Activated CD4-positive, alpha-beta T cell treated with anti-CD3 and anti-CD28 coated beads, Interleukin-10, Interleukin-2, amounts not matched to agents 100 ng/mL and 50 ng/mL, durations not matched to agents 16 hours and 8 hours (primary cell): ENCODE results near the gene MEN1.
A peak's percentile ranks its signal among the peaks of the same experiment; 100 is the strongest.
"Not testable (repeated sequence)": the region's sequence is repeated elsewhere in the genome, so short reads cannot be mapped to it uniquely, and the experiment has no call there.

Experiments
- DNase-seq: peaks from one replicate; pipeline ENCODE4 v3.0.0-alpha.2; 2020

MEN1 gene

DNA sequence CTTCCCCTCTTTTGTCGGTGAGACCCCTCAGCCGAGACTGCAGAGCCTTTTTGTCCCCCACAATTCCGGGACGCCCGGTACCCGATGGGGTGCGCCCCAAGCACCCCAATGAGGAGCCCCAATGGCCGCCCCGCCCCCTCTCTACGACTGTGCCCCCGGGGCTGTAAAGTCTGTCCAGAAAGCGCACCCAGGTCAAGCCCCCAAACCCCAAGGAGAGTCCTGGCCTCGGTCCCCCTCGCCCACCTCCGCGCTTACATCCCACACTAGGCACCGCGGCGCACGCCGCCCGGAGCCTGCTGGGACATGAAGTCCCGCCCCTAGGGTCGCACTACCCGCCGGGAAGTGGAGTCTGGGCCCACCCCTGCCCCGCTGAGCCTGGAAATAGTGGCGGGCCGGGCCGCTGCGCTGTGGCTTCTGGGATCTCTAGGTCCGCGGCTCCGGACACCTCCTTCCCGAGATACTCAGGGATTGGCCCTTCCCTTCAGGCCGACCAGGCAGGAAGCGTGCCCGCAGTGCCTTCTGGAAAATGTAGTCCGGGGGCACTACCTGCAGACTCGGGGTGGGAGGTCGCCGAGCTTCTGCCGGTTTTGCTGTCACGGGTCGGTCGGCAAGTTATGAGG lies at the start of gene MEN1:
MEN1 (minus strand) TSS at position 281 of the 620 bp plus-strand sequence. CDS start 442 bp downstream, outside the sequence.
- DNase-seq, result peak; percentile 94

DNA sequence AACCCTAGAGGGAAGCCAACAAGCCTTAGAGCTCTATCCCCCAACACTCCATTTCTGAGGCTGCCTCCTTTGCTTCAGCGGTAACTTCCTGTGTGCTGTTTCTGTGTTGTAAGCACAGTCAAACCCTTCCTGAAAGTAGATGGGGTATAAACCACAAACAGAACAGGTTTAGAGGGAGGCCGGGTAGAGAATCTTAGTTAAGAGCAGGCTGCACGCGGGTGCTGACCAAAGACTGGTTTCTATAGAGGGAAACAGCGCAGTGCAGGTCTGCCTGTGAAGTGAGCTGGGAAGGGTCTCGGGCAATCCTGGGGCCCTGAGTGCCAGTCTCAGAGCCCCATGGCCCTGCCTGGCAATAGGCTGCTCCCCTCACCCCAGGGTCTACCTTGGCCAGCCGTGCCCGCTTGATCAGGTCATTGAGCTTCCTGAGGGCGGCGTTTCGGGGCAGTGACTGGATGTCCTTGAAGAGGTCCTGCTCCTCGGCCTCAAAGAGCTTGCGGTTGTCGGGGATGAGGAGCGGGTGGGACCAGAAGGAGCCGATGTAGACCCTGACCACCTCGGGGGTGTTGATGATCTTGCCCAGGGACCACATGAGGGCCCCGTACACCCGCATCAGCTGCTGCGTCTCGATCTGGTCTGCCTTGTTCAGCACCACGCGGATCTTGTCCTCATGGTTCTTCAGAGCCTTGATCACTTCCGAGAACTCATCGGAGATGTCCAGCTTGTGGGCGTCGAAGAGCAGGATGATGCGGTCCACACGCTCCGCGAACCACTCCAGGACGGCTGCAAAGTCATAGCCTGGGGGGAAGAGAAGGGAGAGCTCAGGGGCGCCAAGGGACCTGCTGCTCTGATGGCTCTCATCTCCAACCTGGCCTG lies 49.4 kb upstream of the MEN1 start:
- DNase-seq, result peak; percentile 96

DNA sequence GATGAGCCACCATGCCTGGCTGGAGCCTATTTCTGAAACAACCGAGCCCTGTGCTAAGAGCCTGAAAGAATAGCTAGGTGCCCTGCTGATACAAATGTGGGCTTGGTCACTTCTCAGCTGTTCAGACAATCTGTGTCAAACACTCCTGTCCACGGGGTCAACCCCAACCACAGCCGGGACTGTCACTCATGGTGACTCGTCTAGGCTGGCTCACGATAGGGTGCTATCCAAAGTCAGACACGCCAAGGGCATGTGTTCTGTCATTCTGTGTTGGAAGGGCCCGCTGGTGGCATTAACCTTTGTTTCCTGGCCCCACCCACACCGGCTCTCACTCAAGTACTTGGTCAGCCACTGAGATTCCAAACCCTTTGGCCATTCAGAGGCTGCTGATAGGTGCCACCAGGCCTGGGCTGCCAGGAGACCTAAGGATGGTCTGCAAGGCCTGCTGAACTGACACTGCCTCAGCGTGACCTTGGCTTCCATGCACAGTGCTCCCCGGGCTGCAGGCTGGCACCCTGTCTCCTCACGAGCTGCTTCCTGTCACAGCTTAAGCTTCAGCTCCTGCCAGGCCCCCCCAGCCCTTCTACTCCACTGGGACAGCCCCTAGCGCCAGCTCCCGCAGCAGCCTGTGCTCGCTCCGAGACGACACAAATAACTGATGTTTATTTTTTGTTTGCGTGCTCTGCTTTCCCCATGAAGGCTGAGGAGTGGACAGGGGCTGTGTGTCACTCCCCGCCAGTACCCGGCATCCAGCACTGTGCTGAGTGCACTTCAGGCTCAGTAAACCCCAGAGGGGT lies 48.3 kb upstream of the MEN1 start:
- DNase-seq, result peak; percentile 84

DNA sequence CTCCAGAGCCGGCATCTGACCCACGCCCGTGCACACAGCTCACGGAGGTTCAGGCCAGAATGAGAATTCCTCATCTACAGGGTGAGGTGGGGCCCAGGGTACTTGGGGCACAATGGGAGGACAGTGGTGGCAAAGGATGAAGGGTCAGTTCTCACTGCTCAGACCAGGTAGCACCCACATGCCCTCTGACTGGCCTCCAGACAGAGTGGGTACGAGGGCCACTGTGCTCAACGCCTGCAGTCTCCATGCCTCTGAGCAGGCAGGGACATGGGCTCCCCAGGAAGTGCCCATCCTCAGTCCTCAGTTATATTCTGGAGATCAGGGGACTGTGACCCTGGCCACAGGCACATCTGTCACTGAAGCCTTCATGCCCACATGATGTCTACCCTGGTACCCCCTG lies 47.1 kb upstream of the MEN1 start:
- DNase-seq, result no peak

GRCh38 chr11:64856382-64857227 lies 46.3 kb upstream of the MEN1 start:
- peak; percentile 88 for DNase-seq

- DNase-seq, result no peak
These were observed 45.4 kb upstream of the MEN1 start for GRCh38 chr11:64855596-64856304.

DNA sequence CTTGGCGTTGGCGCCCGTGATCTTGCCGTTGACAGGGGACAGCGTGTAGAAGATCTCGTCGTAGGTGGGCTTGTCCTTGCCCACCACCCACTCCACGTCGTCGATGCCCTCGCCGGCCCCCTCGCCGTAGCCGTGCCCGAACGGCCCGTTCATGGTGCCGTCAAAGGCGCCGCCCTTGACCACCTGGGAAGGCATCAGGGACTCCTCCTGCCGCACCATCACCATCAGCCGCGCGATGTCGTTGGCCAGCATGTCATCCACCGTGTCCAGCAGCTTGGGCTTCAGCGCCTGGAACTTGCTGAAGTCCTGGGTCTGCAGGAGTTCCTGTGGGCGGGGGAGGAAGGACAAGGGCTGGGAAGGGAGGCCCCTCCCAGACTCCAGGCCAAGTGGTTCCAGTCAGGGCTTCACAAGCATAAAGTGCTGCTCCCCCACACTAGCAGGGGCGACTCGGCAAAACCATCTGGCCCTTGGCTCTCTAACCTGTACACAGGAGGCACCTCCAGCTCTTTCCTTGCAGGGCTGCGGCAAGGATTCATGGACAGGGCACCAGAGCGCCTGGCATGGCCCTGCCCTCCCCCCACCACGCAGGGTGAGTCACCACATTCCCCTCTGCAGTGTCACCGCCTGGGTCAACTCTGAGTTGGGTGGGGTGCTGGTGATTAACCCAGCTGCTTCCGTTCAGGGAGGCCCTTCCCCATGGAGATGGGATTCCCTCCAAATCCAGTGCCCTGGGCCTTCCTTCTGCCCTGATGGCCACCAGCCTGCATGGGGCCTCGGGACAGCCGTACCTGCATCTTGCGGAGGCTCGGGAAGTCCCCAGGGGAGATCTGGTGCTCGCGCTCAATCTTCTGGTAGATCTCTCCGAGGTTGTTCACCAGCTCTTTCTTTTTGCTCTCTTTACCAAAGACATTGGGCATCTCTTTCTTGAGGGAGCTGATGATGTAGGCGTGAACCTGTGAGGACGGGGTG lies 44.5 kb upstream of the MEN1 start:
- DNase-seq, result peak; percentile 54

DNA sequence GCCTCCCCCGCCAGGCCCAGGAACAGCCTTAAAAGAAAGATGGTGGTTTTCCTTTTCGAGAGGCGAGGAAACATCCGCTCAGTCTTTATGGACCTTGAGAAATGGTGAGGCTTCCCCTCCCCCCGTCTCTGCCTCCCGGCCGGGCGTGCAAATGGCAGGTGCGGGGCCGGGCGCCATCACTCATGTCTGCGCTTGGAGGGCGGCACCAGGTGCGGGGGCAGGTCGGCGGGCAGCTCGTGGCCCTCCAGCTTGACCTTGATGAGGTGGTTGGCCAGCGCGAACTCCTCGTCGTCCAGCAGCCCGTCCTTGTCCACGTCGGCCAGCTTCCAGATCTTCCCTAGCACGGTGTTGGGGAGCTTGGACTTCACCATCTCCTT lies 43.8 kb upstream of the MEN1 start:
- no peak for DNase-seq

- no peak for DNase-seq
These were observed 43.4 kb upstream of the MEN1 start for GRCh38 chr11:64853709-64854108.

GRCh38 chr11:64852804-64853509 lies 42.6 kb upstream of the MEN1 start:
- DNase-seq, result no peak

DNA sequence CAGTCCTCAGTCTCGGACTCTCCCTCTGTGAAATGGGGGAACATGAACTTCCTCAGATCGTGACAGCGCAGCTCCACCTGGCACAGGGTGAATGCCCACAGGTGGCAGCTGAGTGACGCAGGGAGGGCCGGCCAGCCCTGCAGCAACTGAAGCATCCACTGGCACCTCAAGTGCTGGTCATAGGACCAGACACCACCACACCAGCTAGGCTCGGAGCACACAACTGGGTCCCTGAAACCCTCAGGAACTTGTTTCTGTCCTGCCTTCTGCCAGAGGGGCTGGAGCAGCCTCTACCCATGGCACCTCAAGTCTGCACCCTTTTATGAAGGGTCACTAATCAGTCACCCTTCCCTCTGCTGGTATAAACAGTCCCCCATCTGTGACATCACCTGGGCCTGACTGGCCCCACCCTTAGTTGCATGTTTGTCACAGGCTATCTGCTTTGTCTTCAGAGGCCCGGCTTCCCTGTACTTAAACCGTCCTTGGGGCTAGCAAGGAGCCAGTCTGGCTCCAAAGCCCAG lies 41.5 kb upstream of the MEN1 start:
- DNase-seq, result no peak

- DNase-seq, result peak; percentile 66
These were observed 40.7 kb upstream of the MEN1 start for GRCh38 chr11:64850979-64851567.

DNA sequence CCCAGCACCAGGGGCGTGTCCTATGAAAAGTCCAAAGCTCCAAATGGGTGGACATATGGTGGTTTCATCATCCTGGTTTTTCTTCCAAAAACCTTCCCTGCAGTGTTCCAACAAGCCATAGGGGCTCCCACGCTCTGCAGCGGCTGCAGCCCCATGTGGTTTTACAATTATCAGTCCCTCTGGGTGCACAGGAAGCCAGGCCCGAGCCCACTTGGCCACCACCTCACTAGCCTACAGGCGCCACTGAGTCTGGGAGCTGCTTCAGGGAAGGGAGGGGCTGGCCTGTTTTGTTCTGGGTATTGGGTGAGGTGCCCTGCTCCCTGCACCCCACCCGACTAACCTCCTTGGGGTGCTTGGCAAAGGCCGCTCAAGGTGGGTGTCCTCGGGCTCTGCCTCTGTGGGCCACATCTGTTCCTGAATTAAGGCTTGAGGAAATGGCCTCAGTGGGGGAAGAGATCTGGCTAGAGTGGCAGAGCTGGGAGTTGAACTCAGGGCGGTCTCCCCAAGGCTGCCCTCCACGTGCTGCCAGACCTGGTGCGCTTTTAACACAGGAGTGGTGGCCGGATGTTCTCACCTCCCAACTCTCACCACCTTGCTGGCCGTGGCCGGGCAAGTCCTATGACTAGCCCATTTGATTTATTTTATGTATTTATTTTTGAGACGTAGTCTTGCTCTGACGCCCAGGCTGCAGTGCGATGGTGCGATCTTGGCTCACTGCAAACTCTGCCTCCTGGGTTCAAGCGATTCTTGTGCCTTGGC lies 39.4 kb upstream of the MEN1 start:
- no peak for DNase-seq

DNA sequence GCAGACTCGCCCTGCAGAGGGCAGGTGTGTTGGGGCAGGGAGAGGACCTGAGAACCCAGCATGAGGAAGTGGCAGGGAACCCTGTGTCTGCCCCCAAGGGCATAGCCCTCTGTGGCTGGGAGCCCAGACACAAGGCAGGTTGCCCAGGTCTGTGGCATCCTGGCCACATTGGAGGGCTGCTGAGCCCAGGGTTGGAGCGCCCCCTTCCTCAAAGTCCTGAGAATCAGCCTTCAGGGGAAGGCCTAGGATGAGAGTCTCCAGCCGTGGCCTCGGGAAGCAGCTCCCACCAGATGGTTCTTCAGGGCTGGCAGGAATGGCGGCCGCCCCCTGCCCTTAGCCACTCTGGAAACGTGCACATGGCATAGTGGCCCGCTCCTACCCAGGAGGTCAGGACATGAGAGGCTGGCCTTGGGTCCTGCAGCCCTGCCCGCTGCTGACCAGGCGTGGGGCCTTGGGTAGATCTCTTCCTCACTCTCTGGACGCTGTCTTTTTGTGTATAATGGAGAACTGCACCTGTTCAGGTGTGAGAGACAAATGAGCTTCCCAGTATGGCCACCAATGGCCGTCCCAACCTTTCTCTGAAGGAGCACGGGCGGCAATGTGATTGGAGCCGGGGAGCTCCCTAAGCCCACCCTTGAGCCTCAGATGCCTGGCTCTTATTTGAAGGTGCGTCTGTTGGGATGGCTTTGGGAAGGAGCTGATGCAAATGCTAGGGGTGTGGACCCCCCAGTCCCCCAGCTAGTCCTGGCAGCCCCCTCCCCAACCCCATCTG lies 38.7 kb upstream of the MEN1 start:
- no peak for DNase-seq

GRCh38 chr11:64848214-64848825 lies 38.0 kb upstream of the MEN1 start:
- DNase-seq, result no peak

DNA sequence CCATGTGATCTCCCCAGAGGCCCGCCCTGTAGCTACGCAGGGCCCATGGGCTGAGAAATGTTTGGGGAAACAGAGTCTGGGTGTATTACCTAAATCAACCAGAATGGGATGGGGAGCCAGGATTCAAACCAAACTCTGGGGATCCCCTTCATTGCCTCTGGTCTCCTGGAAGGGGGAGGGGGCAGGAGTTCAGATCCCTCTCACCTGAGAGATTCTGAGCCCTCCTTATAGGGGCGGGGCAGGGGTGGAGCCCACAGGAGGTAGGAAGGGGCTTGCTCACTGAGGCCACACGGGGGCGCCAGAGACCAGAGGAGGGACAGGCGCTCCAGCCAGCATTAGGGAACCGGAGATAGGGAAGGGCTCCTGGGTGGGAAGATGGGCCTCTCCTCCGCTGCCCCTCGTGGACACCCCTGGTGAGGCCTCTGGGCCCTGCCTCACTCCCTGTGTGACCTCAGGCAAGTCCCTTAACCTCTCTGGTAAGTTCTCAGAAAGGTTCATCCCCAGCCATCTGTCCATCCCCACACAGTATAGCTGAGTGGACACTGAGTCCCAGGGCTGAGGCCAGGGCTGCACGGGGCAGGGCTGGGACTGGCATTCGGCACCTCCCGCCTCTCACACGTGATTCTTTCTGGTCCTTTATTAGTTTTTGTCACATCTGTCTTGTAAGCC lies 36.8 kb upstream of the MEN1 start:
- peak; percentile 94 for DNase-seq

DNA sequence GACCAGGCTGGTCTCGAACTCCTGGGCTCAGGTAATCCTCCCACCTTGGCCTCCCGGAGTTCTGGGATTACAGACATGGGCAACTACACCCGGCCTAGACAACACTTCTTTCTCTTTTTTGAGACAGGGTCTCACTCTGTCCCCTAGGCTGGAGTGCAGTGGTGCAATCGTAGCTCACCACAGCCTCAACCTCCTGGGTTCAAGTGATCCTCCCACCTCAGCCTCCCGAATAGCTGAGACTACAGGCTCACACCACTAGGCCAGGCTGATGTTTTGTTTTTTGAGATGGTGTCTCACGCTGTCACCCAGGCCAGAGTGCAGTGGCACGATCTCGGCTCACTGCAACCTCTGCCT lies 35.4 kb upstream of the MEN1 start:
- not testable (repeated sequence) for DNase-seq
